ENCODE results near the gene COIL. TPM values are rescaled to one million over a fixed set of nuclear protein-coding genes. Genes with fewer than 3 reads are reported as not detected.
A peak's percentile ranks its signal among the peaks of the same experiment; 100 is the strongest.

COIL gene
- total and polyA plus RNA-seq, 9 of the 15 experiments (the other 6 are each of a cell fraction or from before 2014, with no cell fraction given), result 23.9 to 41.3 (median 28.7) TPM

GRCh38 chr17:56945938-56946505 lies 14.8 kb downstream of the COIL start:
- H3K27me3 ChIP-seq (ENCODE audit: control insufficient read depth in 2 of 2, insufficient read depth in 2 of 2, low read length in 2 of 2), result no peaks in the 10 kb centered on the region
- in situ Hi-C loops (cut with MboI), result no loop called here
- WGBS (ENCODE audit: insufficient coverage, low coverage, missing lambda C conversion rate), result 91% methylated on average over 3 of the region's 3 CpGs
- BruUV-seq (replicated peaks), result no TSS peak
- no peaks in the 10 kb centered on the region for H3K9me3 ChIP-seq (replicated peaks; ENCODE audit: control insufficient read depth, insufficient read depth, low read depth, low read length)
- H3K9me1 ChIP-seq (ENCODE audit: control insufficient read depth, insufficient read depth, low read length), result no peaks in the 10 kb centered on the region
- CTCF ChIA-PET (ENCODE audit: low intra/inter-chr PET ratio), result no interaction called here
- ATAC-seq (no peak), DNase-seq (ENCODE audit: extremely low read depth in 1 of 4, low spot score in 3 of 4) (no peak), FAIRE-seq (no peak)
- H3K4me2 ChIP-seq (ENCODE audit: insufficient read depth, low read length), result no peak overlapping the region
- no peaks in the 10 kb centered on the region for H4K20me1 ChIP-seq (replicated peaks; ENCODE audit: control insufficient read depth, insufficient read depth, low read length)
- no peak overlapping the region for H3K4me3 ChIP-seq
- no peaks in the 10 kb centered on the region for H3K4me1 ChIP-seq (replicated peaks in 1 of 2; ENCODE audit: control insufficient read depth in 2 of 2, insufficient read depth in 2 of 2, low read length in 2 of 2)
- peaks cover 85% of the 10 kb centered on the region for H3K36me3 ChIP-seq (ENCODE audit: control insufficient read depth, insufficient read depth, low read length)
- no peak overlapping the region for H2AFZ ChIP-seq (ENCODE audit: low read depth, low read length)
- H3K9ac ChIP-seq (ENCODE audit: insufficient read depth in 1 of 2, low read depth in 2 of 2, low read length in 2 of 2), result no peak overlapping the region
- no peak overlapping the region for H3K27ac ChIP-seq (ENCODE audit: extremely low read depth, low read depth, low read length)
- POLR2A ChIA-PET, result interaction anchor here (0.6 to 1.2 kb wide), 2 partner anchors 9 to 14 kb away, joined by 3 read pairs; no protein-coding TSS in a partner anchor
- intact Hi-C loops (cut with micrococcal nuclease), result loop anchor here (10.0 kb wide), 1 partner anchor 351 kb away; the partner anchor contains the start of gene NOG
- peaks cover 1% of the 10 kb centered on the region; the same call in 1 of the 3 replicates for H3K79me2 ChIP-seq (ENCODE audit: control insufficient read depth, insufficient read depth, low read length)
- no peak for TF ChIP-seq EZH2 (IDR thresholded peaks at IDR 0.05; ENCODE audit: borderline replicate concordance, low read depth, low read length)
- peak; percentile 62 for TF ChIP-seq ZNF316 (IDR thresholded peaks at IDR 0.05)
- TF ChIP-seq SRF (CRISPR knock-in tag; IDR thresholded peaks at IDR 0.05), result no peak
- TF ChIP-seq MAFF (IDR thresholded peaks at IDR 0.05; ENCODE audit: low read length), result peak; percentile 46
- TF ChIP-seq MAFK (IDR thresholded peaks at IDR 0.05; ENCODE audit: low read length), result peak; percentile 11; the same call in 1 of the 2 replicates
- peak; percentile 48; the same call in 1 of the 2 replicates for TF ChIP-seq C11orf30 (IDR thresholded peaks at IDR 0.05; ENCODE audit: low read depth)
